Measurements from ENCODE around the gene GALR2.
A peak's percentile ranks its signal among the peaks of the same experiment; 100 is the strongest.
"Not testable (repeated sequence)": the region's sequence is repeated elsewhere in the genome, so short reads cannot be mapped to it uniquely, and the experiment has no call there.

GALR2 gene

DNA sequence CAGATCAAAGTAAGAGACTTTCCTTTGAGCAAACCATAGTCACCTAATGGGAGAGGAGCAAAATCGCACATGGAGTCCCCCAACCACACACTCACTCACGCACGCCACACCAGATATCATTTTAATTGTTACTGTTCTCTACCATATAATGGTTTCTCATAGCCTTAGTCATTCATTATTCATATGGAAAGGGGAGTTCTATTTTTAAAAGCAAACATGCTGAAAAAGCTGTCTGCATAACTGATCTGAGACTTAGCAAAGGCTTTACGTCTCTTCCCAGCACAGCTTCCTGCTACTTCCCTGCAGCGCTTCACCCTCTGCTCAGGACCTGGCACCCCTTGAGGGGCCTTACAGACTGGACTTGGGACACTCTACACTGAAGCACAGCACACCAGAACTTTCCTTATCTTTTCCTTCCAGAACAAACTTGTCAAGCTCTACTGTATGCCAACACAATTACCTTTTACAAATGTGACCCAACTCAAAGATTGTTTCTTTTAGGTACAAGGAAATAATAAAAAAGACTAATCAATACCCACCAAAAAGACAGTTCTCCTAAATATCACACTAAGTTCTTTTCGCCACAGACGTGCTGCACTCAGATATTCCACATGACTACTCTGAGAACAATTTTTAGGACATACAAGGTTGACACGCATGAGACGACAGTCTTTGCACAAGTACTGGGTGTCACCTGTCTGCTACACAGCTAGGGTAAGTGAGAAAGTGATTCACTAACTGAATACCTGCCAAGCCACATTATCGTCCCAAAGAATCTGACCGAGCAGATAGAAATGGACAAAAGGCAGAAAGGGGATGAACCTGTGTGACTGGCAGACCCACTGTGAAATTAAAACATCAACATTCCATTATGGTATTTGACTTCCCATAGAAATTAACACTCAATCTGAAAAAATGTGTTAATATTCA, 23.8 kb upstream of the GALR2 start:
- DNase-seq: no peak

DNA sequence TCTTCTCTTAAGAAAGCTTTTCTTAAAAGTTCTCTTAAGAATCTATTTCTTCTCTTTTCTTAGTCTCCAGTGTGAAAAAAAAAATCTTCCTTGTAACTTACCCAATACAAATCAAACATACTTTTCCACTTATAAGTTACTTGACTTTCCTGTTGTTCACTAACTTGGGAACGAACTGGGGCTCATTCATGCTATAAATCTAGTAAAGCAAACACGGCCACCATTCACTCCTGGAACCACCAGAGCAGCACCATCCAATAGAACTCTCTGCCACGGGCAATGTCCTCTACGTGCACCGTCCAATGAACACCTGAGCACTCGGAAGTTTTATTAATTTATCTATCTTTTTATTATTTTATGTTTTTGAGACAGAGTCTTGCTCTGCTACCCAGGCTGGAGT, 23.0 kb upstream of the GALR2 start:
- no peak for DNase-seq

DNA sequence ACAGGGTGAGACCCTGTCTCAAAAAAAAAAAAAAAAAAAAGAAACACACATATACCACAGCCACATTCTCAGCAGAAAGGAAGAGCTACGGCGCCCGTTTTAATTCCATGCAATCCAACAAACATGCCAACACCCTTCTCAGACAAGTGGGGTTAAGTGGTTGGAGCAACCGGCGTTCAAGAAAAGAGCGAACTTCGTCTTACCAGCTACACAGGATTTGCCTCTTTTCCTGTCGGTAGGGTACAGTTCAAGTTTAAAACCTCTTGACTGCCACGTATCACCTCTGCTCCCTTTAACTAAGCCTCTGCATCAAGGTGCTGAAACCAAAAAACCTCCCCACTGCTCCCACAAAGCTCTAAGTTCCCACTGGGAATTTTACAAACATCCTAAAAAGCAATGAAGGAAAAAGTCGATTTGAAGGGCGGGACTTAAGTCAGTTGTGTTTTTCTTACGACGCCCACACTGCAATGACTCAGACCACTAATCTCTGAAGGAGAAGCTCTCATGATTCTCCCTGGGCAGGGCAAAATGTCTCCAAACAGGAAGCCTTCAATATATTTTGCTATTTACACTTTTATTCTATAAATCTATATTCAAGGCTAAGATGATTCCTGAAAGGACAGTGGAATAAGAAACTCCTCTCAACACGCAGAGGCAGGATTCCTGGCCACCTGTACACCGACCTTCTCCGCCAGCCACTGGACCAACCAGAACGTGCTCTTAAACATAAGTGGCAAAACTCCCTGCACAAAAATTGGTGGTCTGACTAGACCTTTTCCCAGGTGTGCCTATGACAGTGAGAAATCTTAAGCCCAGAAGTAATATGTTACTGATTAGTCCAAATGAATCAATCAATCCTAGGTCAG, 21.1 kb upstream of the GALR2 start:
- no peak for DNase-seq

DNA sequence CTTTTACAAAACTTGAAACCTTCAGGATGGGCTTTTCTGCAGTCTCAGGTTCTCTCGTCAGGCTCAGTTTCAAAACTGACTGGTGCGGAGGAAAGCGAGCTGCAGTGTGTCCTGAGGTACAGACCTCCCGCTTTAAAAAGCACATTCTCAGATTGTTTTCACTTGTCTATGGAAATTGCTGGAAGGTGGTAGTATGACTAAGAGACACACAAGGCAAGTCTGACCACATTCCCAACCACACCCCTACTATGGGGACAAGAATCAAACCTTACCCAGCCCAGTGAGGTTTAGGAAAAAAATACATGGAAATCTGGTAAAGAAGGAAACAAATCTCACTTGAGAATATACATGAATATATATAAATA, 20.5 kb upstream of the GALR2 start:
- DNase-seq: no peak

DNA sequence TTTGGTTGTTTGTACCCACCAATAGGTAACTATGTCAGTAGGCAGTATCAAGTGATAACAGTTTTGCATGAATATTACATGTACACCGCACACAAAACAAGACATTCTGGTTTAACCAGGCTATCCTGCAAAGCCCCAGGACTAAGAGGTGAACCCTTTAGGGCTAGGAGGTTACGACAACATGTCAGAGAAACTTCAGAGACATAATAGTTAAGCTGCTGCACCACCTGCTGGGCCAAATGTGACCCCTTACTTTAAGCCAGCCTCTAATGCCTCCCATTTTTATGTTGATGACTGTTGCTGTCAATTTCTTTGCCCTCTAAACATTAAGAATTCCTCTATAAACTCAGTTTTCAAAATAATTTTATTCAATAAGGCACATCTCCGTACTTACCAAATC, 17.7 kb upstream of the GALR2 start:
- DNase-seq: no peak

DNA sequence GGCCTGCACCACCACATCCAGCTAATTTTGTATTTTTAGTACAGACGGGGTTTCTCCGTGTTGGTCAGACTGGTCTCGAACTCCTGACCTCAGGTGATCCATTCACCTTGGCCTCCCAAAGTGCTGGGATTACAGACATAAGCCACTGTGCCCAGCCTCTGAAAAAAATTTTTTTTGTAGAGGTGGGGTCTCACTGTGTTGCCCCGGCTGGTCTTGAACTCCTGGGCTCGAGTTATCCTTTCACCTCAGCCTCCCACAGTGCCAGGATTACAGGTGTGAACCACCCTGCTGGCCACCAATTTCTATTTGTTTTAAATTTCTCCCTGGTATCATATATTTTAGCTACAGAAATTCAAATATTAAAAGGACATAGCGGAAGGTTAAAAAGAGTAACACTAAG, 16.3 kb upstream of the GALR2 start:
- not testable (repeated sequence) for DNase-seq

DNA sequence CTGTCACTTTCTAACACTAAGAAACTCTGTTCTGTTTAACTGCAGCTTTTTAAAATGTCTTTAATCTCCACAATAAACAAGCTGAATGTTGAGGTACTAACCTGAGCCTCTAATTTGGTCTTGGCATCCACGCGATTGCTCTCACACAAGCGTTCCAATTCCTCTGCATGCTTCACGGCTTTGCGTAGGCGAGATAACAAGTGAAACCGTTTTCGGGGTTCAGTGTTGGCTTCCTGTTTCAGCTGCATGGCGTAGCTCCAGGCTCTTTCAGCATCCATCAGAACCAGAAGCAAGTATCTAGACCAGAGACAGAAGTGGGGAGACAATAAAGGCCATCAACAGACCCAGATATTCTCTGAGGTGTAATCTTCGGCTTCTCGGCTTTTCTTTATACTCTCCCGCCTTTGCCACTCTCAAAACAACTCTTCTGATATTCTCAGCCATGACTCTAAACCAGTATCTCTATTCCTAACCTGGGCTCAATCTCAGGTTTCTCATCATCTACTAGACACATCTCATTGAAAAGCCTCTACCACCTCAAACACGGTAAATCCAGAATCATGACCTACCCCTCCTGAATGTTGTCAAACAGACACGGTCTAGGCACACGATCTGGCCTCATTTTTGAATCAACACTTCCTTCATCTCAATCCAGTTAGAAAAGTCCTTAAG, 10.6 kb upstream of the GALR2 start:
- DNase-seq: no peak

DNA sequence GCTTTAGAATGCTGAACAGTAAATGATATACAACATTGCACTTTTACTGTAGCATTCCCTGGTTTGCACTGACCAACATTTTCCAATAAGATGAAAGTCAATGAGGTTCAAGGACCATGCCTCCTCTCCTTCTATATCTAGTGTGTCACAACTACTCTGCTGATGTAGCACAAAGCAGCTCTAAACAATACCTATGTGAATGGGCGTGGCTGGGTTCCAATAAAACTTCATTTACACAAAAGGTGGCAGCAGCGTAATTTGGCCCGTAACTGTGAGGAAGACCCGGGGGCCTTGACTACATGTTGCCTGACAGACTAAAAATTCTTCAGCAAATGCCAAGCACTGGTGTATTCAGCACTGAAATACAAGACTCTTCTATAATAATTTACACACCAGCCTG, 8.8 kb upstream of the GALR2 start:
- DNase-seq: no peak

DNA sequence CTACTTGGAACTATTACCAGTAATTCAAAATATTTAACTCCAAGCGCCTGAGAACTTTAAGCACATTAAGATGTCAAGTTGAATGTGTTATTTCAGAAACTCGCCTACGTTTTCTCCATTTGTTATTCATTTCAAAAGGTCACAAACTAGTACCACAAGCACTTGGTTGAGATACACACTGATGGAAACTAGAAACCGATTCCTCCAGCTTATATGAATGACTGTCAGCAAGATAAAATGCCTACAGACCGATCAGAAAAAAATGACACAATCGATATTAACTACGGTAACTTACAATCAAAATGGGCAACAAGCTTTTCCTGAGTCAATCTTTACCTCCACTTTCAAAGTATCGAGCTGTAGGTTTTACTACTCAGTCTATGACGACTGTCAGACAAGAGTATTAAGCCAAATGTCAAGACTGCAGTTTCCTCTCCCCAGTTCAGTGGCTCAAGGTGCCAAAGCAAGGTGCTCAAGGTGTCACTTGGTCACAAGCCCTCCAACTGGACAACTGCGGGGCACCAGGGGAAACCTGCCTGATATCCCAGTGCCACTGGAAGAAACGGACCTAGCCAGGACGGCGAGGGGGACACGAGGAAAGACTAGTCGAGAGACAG, 2.9 kb upstream of the GALR2 start:
- DNase-seq: peak; percentile 82

DNA sequence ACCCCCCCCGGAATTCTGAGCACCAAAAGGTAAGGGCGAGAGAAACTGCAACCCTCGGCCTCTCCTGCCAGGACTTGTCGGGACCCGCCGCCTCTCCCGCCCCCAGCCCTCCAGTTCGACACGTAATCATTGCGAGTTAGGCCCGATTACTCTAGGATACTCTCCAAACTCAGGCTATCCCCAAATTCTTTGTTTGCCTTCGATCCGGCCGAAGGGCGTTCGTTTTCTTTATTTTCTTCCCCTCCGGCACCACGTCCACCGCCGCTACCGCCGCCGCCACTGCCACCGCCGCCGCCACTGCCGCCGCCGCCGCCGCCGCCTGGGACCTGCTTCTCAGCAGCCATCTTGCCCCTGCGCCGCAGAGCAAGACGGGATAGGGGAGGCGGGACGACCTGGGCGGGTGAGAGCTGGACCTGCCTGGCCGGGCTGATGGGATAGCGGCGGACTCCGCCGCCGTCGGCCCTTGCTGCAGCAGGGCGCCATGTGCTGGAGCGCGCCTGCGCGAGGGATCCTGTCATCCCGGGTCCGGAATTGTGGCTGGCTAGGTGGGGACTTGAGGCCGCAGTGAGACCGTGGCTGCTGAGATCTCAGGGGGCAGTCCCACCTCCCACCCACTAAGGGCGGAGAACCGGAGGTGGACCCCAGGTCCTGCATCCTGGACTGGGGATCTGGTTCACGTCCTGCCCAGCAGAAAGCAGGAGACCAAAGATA, 2.3 kb upstream of the GALR2 start, which contains the start of gene SRP68:
Gene SRP68 (minus strand): TSS at position 370 of the 711 bp plus-strand sequence. CDS start 26 bp downstream, at position 344.
- DNase-seq: peak; percentile 90

DNA sequence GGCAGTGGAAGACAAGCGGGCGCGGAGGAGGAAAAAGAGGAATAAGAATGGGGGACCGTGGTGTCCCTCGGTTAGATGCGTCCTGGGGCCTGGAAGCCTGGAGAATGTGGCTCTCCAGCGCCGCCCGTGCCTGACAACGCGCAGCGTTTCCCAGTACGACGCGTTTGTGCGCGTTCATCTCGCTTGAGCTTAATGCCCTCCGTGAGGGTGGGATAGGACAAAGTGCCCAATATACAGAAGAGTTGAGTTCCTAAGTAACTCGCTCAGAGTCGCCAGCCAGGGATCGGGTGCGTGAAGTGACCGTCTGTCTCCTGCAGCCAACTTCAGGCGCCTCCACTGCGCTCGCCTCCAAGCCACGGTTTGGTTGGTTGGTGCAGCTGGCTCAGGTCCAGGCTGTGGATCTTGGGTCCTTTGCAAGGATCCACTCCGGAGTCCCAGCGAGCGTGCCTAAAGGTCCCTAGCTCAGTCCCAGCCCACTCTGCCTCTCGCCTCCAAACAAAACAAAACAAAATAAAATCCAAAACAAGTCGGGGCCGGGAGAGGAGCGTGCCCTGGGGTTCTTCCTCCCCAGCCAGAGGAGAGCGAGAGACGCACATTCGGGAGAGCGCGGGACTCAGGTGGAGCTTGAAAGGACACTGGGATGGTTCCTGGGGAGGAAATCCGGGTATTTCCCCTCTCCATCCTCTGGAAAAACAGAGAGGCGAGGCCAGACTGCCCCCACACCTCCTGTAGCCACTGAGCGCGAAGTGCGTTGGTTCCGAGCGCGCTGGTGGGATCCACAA, 974 bp downstream of the GALR2 start:
- peak; percentile 71 for DNase-seq

DNA sequence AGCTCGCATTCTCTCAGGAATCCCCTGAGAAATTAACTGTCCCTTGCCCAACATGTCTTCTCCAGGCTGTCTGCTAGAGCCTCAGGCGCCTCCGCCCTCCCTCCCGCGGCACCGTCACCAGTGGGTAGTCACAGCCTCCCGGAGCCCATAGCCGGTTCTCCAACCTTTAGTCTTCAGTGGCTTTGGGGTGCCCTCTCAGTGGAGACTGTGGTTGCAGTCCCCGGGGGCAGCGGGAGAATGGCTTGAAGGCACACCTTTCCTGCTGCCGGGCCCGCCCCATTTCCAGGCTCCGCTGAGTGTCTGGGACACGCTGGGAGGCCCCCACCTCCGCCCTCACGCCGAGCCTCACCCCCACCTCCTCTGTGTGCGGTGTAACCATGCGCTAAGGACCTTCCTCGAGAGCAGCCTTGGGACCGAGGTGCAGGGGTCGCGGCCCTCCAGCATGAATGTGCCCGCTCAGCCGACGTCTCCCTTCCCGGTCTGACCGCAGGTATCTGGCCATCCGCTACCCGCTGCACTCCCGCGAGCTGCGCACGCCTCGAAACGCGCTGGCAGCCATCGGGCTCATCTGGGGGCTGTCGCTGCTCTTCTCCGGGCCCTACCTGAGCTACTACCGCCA, 1.7 kb downstream of the GALR2 start:
- DNase-seq: peak; percentile 62

DNA sequence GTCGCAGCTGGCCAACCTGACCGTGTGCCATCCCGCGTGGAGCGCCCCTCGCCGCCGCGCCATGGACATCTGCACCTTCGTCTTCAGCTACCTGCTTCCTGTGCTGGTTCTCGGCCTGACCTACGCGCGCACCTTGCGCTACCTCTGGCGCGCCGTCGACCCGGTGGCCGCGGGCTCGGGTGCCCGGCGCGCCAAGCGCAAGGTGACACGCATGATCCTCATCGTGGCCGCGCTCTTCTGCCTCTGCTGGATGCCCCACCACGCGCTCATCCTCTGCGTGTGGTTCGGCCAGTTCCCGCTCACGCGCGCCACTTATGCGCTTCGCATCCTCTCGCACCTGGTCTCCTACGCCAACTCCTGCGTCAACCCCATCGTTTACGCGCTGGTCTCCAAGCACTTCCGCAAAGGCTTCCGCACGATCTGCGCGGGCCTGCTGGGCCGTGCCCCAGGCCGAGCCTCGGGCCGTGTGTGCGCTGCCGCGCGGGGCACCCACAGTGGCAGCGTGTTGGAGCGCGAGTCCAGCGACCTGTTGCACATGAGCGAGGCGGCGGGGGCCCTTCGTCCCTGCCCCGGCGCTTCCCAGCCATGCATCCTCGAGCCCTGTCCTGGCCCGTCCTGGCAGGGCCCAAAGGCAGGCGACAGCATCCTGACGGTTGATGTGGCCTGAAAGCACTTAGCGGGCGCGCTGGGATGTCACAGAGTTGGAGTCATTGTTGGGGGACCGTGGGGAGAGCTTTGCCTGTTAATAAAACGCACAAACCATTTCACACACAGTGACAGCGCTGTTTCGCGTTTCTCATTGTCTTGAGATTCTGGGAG, 2.4 kb downstream of the GALR2 start:
- DNase-seq: peak; percentile 64

DNA sequence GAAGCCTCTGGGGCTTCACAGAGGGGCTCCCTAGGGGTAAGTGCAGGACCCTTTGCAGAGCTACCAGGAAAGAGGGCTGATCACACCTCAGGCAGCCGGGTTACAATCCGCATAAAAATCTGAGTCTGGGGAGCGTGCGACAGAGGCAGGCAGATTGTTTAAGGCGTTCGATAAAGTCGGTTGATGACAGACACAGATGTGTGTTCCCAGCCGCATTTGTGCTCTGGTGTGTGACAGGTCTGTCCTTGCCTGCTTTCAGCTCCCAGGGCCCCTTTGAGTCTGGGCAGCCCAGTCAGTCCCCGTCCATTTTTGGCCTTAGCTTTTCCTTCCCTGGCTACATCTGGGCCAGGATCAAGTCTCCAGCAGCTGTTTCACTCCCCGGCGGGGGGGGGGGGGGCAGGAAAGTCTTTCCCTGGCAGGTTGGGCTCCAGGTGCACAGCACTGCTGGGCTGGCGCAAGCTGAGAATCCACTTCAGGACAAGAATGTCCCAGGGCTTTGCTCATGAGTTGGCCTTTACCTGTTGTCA, 3.1 kb downstream of the GALR2 start:
- DNase-seq: peak; percentile 46

DNA sequence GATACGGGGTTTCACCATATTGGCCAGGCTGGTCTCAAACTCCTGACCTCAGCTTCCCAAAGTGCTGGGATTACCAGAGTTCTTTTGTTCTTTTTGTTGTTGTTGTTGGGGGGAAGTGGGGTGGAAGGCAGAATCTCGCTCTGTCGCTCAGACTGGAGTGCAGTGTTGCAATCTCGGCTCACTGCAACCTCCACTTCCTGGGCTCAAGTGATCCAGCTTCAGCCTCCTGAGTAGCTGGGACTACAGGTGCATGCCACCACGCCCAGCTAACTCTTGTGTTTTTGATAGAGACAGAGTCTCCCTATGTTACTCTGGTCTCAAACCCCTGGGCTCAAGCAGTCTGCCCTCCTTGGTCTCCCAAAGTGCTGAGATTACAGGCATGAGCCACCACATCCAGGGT, 3.8 kb downstream of the GALR2 start:
- not testable (repeated sequence) for DNase-seq

DNA sequence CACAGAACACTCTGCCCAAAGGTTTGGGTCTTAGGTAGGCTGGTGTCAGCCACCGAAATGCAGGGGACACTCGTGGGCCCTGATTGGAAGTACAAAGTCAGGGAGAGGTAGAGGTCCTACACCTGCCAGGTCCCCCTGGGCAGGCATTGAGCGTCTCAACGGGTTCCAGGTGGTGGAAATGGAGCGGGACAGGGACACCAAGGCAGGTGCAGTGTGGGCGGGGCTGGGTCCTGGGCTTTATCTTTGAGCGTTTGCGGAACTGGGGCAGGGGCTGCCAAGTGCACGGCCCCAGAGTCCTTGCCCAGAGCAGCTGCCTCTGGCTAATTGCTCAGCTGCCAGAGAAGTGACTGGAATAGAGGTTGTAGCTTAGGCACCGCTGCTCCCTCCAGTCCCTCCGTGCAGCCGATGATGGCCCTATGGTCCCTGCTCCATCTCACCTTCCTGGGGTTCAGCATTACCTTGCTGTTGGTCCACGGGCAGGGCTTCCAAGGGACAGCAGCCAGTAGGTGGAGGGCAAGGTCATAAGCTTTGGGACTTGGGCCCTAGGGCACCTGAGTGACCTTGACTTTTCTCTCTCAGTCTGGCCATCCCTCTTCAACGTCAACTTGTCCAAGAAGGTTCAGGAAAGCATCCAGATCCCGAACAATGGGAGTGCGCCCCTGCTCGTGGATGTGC, 4.4 kb downstream of the GALR2 start, which contains the start of gene ZACN:
Gene ZACN (plus strand): TSS at position 323 of the 675 bp plus-strand sequence. CDS start 83 bp downstream, at position 406.
- peak; percentile 59 for DNase-seq

DNA sequence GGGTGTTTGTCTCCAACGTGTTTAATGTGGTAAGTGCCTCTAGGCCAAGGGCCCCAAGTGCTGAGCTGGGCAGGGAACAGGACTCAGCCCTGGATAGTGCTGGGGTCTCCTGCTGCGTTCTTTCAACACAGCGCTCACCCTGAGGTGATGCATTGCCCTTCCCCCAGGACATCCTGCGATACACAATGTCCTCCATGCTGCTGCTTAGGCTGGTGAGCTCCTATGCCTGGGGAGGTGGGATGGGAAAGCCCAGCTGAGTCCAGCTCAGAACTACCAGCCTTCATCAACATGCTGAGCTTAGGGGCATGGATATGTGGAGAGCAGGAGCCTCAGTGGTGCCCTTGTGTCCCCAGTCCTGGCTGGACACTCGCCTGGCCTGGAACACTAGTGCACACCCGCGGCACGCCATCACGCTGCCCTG, 5.0 kb downstream of the GALR2 start:
- peak; percentile 56 for DNase-seq

DNA sequence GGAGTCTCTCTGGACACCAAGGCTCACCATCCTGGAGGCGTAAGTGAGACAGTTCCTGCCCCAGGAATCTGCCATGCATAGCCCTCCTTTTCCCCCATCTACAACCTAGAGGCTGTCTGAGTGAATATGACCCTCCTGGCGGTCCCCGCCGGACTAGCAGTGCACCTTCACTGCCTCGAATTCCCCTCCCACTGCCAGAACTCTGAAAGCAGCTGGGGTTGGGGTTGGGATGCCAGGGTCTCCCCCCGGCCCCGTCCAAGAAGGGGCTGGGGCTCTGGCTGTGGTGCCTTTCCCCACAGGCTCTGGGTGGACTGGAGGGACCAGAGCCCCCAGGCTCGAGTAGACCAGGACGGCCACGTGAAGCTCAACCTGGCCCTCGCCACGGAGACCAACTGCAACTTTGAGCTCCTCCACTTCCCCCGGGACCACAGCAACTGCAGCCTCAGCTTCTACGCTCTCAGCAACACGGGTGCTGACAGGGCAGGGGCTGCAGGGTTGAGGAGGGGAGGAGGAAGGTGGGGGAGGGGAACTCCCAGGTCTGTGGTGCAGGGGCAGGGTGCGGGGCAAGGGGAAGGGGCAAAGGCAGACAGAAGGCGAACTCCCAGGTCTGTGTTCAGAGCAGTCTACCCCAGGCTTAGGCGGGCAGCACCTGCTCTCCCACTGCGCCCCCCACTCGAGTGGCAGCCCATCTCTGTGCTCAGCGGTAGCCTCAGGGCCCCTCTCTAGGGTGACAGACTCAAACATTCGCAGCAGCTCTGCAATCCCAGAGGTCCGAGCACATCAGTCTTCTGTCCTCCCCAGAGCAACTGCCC, 5.6 kb downstream of the GALR2 start:
- peak; percentile 58 for DNase-seq

All from activated CD8-positive, alpha-beta memory T cell treated with anti-CD3 and anti-CD28 coated beads, Interleukin-2, amount 50 U/mL, for 48 hours (primary cell).